ENCODE measurements around the gene PSMB2. TPM values are rescaled to one million over a fixed set of nuclear protein-coding genes. Genes with fewer than 3 reads are reported as not detected.

Gene PSMB2
- total RNA-seq, 2 experiments from 2014 or later: 76.4 to 78.1 TPM

DNA sequence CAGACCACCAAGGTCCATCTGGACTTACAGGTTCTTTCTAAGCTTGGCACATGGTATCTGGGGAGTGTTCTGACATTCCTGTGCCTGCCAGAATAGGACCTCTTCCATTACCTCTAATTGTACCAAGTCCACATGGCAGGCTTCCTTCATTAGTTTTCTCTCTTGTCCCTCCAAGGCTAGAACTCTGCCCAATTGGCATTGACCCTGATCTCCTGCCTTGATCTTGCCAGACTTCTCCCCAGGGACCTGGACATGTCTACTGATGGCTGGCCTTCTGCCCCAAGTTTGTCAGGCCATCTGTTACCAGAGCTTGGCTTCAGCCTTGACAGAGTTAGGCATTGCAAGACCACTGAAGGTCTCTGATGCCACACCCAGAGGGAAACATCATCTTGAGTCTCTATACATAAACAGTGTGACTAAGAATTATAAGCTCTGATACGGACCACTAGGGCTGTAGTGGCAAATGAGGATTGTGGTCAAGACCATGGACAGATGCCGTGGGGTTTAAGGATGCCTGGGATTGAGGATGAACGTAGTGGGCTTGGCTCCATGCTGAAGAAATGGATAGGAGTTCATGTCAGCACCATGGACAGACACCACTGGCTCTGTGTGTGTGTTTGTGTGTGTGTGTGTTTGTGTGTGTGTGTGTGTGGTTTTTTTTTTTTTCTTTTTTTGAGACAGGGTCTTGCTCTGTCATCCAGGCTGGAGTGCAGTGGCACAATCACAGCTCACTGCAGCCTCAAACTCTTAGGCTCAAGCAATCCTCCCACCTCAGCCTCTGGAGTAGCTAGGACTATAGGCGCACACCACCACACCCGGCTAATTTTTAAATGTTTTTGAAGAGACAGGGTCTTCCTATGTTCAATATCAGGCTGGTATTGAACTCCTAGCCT is 19.5 kb upstream of the PSMB2 start:
- CTCF ChIA-PET: no interaction called here
- no peak overlapping the region for H3K27ac Mint-ChIP-seq

GRCh38 chr1:35659589-35659988 is 18.3 kb upstream of the PSMB2 start:
- no peak for DNase-seq
- ChIA-PET POLR2A (no interaction called here), CTCF (no interaction called here)
- no peaks in the 10 kb centered on the region for H3K4me1 Mint-ChIP-seq
- peaks cover 12% of the 10 kb centered on the region for H3K27me3 Mint-ChIP-seq
- H3K27ac Mint-ChIP-seq: no peak overlapping the region
- no peaks in the 10 kb centered on the region for H3K9me3 Mint-ChIP-seq
- H3K4me3 Mint-ChIP-seq: no peak overlapping the region
- H3K36me3 Mint-ChIP-seq (ENCODE audit: low read depth): no peaks in the 10 kb centered on the region

More for the DNA sequence above, 19.5 kb upstream of the PSMB2 start:
- POLR2A ChIA-PET: no interaction called here
- Mint-ChIP-seq H3K4me3 (no peak overlapping the region), H3K27me3 (peaks cover 12% of the 10 kb centered on the region), H3K4me1 (no peaks in the 10 kb centered on the region), H3K36me3 (ENCODE audit: low read depth) (no peaks in the 10 kb centered on the region), H3K9me3 (no peaks in the 10 kb centered on the region)
- DNase-seq: no peak

GRCh38 chr1:35657851-35658250 is 16.5 kb upstream of the PSMB2 start:
- CTCF ChIA-PET: no interaction called here
- POLR2A ChIA-PET: no interaction called here
- no peak for DNase-seq
- no peak overlapping the region for H3K27ac Mint-ChIP-seq
- no peak overlapping the region for H3K4me3 Mint-ChIP-seq
- no peaks in the 10 kb centered on the region for H3K4me1 Mint-ChIP-seq
- no peaks in the 10 kb centered on the region for H3K36me3 Mint-ChIP-seq (ENCODE audit: low read depth)
- peaks cover 7% of the 10 kb centered on the region for H3K27me3 Mint-ChIP-seq
- no peaks in the 10 kb centered on the region for H3K9me3 Mint-ChIP-seq

DNA sequence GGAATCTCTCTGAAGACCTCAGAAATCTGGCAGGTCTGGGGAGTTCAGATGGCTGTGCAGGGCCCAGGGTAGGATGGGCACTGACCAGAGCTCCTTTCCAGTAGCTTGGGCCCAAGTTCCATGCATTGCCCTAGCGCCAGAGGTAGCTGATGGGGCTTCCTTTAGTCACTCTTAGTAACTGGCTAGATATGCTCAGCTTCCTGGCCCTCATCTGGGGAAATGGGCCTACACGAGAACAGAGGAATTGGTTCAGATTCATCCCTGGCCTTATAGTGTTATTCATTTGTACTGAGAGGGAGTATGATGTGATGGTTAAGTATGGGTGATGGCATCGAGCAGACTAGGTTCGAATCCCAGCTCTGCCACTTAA is 15.5 kb upstream of the PSMB2 start:
- Mint-ChIP-seq H3K36me3 (ENCODE audit: low read depth) (no peaks in the 10 kb centered on the region), H3K27ac (no peak overlapping the region), H3K9me3 (no peaks in the 10 kb centered on the region), H3K4me3 (no peak overlapping the region), H3K27me3 (peaks cover 12% of the 10 kb centered on the region), H3K4me1 (no peaks in the 10 kb centered on the region)
- no peak for DNase-seq
- ChIA-PET CTCF (no interaction called here), POLR2A (no interaction called here)

DNA sequence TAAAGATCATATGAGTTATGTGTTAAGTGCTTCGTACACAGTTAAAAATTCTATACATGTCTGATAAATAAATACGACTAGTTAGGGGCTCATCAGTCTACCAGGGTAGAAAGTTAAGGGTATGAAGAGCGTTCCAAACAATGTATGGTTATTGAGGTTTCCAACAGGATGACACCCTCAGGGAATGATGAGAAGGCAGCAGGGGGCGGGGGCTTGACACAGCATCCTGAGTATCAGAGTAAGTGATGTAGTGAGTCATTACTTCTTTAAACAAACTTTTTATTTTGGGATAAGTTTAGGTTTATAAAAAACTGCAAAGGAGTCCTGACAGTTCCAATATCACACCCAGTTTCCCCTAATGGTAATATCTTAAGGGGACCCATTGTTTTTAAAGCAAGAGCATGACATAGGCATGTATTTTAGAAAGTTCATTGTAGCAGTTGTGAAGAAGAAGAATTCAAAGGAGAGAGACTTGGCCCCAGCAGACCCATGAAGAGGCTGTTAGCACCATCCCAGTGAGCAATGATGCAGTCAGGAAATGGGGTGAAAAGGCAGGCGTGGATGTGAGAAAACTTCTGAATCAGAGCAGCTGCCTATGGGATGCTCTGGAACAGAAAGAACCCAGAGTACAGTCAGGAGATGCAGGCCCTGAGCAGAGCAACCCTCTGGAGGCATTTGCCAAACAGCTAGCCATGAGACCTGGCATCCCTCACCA is 15.0 kb upstream of the PSMB2 start:
- Mint-ChIP-seq H3K4me1 (no peaks in the 10 kb centered on the region), H3K9me3 (no peaks in the 10 kb centered on the region), H3K36me3 (ENCODE audit: low read depth) (no peaks in the 10 kb centered on the region), H3K27me3 (peaks cover 13% of the 10 kb centered on the region), H3K27ac (no peak overlapping the region), H3K4me3 (no peak overlapping the region)
- POLR2A ChIA-PET: no interaction called here
- DNase-seq: no peak
- CTCF ChIA-PET: no interaction called here

DNA sequence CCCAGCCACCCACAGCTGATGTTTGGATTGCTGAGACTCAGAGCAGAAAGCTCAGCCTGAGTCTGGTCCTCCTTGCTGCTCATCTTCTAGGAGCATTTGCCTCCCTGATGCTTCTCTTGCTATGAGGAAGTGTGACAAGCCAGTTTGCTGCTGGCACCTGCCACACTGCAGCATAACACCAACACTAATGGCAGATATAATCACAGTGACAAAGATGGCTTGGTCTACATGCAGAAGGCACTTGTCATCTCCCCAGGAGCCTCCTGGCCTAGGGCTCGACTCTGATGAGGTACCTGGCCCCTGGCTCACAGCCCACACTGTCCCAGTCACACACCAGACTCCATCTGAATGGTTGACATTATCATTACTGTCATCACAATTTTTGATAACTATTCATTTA is 13.9 kb upstream of the PSMB2 start:
- CTCF ChIA-PET: no interaction called here
- Mint-ChIP-seq H3K36me3 (ENCODE audit: low read depth) (no peaks in the 10 kb centered on the region), H3K27ac (no peak overlapping the region), H3K4me3 (no peak overlapping the region), H3K27me3 (peaks cover 18% of the 10 kb centered on the region), H3K9me3 (no peaks in the 10 kb centered on the region), H3K4me1 (no peaks in the 10 kb centered on the region)
- no peak for DNase-seq
- POLR2A ChIA-PET: no interaction called here

GRCh38 chr1:35650416-35650815 is 9.1 kb upstream of the PSMB2 start:
- no peak overlapping the region for H3K27ac Mint-ChIP-seq
- no peaks in the 10 kb centered on the region for H3K36me3 Mint-ChIP-seq (ENCODE audit: low read depth)
- H3K27me3 Mint-ChIP-seq: peaks cover 45% of the 10 kb centered on the region
- no peaks in the 10 kb centered on the region for H3K4me1 Mint-ChIP-seq
- POLR2A ChIA-PET: no interaction called here
- CTCF ChIA-PET: interaction anchor here (1.4 kb wide), 1 partner anchor 77 kb away, joined by 3 read pairs; no protein-coding TSS in a partner anchor
- no peak overlapping the region for H3K4me3 Mint-ChIP-seq
- DNase-seq: no peak
- no peaks in the 10 kb centered on the region for H3K9me3 Mint-ChIP-seq

DNA sequence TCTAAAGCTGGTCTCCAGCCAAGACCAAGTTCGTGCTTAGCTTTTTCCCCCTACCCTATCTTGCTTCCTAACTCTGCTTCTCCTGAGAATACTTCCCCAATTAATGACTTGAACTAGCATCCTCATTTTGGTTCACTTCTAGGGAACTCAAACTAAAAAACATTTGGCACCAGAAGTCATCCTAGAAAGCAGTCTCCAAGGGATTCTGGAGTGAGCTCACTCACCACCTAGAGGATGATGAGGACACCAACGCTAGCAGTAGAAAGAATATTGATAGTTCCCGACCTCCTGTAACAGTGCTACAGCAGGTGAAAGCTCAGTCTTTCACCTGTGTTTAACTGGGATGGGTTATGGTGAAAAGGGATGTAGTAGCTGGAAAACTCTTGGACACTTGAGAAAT is 4.7 kb upstream of the PSMB2 start:
- CTCF ChIA-PET: interaction anchor here (0.7 to 4.5 kb wide), 4 partner anchors 70 to 855 kb away, joined by 3 to 20 read pairs (median 4); no protein-coding TSS in a partner anchor
- DNase-seq: no peak
- Mint-ChIP-seq H3K27ac (no peak overlapping the region), H3K36me3 (ENCODE audit: low read depth) (peaks cover 6% of the 10 kb centered on the region), H3K9me3 (no peaks in the 10 kb centered on the region), H3K4me1 (peaks cover 11% of the 10 kb centered on the region), H3K27me3 (peaks cover 52% of the 10 kb centered on the region), H3K4me3 (no peak overlapping the region)
- POLR2A ChIA-PET: interaction anchor here (1.2 to 1.3 kb wide), 2 partner anchors 18 to 68 kb away, joined by 3 read pairs; no protein-coding TSS in a partner anchor

DNA sequence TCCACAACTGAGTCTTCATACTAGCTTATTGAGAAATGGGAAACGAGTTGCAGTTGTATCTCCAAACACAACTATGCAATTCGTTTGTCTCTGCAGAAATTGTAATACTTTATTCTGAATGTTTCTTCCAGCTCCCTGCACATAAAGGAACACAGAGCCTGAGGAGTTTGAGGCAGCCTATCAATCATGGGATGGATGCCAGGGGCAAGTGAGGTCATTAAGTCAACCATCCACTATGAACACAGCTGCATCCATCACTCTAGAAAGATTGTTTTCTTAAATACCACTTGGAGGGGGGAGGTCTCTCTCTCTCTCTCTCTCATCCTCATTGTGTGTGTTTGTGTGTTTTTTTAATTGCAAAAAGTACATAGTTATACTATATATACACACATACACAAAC is 2.9 kb upstream of the PSMB2 start:
- Mint-ChIP-seq H3K27ac (no peak overlapping the region), H3K36me3 (ENCODE audit: low read depth) (peaks cover 14% of the 10 kb centered on the region), H3K27me3 (peaks cover 39% of the 10 kb centered on the region), H3K9me3 (no peaks in the 10 kb centered on the region), H3K4me3 (no peak overlapping the region), H3K4me1 (peaks cover 21% of the 10 kb centered on the region)
- CTCF ChIA-PET: interaction anchor here (1.0 to 4.5 kb wide), 4 partner anchors 44 to 82 kb away, joined by 3 to 20 read pairs (median 4); no protein-coding TSS in a partner anchor
- POLR2A ChIA-PET: no interaction called here
- no peak for DNase-seq

GRCh38 chr1:35642471-35642955 is 1.2 kb upstream of the PSMB2 start:
- CTCF ChIA-PET: interaction anchor here (0.6 to 0.7 kb wide), 2 partner anchors 30 to 79 kb away, joined by 3 to 4 read pairs; no protein-coding TSS in a partner anchor
- peak; percentile 18 for DNase-seq
- peaks cover 33% of the 10 kb centered on the region for H3K4me1 Mint-ChIP-seq

DNA sequence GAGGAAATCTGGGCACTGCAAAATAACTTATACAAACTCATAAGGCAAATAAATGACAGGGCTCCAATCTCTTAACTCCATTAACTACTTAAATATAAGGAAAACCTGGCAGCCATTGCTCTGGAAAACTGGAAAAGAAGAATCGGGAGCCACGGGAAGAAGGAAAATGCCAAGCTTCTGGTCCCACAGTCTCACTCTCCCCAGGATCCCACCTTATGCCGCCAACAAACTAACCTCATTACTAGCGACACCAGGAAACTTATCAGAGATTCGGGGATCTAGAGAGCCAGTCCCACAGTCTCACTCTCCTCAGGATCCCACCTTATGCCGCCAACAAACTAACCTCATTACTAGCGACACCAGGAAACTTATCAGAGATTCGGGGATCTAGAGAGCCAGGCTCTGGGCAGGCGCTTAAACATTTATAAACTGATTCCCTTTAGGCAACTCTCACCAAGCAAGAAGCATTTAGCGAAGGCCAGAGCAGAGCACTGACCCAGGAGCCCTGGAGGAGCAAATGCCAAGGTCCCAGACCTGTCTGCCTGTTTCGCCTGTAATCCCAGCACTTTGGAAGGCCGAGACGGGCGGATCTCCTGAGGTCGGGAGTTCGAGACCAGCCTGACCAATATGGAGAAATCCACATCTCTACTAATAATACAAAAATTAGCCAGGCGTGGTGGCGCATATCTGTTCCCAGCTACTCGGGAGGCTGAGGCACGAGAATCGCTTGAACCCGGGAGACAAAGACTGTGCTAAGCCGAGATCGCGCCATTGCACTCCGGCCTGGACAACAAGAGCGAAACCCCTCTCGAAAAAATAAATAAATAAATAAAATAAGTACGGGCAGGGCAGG is 720 bp downstream of the PSMB2 start:
- H3K4me1 Mint-ChIP-seq: peaks cover 42% of the 10 kb centered on the region
- ChIA-PET CTCF (interaction anchor here (1.0 to 1.2 kb wide), 2 partner anchors 75 kb away, joined by 3 read pairs; no protein-coding TSS in a partner anchor), POLR2A (interaction anchor here (1.0 to 2.3 kb wide), 3 partner anchors 12 to 129 kb away, joined by 3 to 6 read pairs (median 5); partner anchors contain the start of gene CLSPN)
- peaks cover 30% of the 10 kb centered on the region for H3K36me3 Mint-ChIP-seq (ENCODE audit: low read depth)
- DNase-seq: no peak
- no peaks in the 10 kb centered on the region for H3K9me3 Mint-ChIP-seq
- peak overlapping the region; percentile 99 for H3K27ac Mint-ChIP-seq
- H3K27me3 Mint-ChIP-seq: peaks cover 17% of the 10 kb centered on the region
- peak overlapping the region; percentile 100 for H3K4me3 Mint-ChIP-seq

More at GRCh38 chr1:35642471-35642955, 1.2 kb upstream of the PSMB2 start:
- POLR2A ChIA-PET: interaction anchor here (0.7 to 1.3 kb wide), 6 partner anchors 15 to 286 kb away, joined by 3 to 8 read pairs (median 3); partner anchors contain the start of gene CLSPN
- H3K27ac Mint-ChIP-seq: peak overlapping the region; percentile 99
- H3K9me3 Mint-ChIP-seq: no peaks in the 10 kb centered on the region
- peaks cover 30% of the 10 kb centered on the region for H3K27me3 Mint-ChIP-seq
- peaks cover 21% of the 10 kb centered on the region for H3K36me3 Mint-ChIP-seq (ENCODE audit: low read depth)
- peak overlapping the region; percentile 100 for H3K4me3 Mint-ChIP-seq

DNA sequence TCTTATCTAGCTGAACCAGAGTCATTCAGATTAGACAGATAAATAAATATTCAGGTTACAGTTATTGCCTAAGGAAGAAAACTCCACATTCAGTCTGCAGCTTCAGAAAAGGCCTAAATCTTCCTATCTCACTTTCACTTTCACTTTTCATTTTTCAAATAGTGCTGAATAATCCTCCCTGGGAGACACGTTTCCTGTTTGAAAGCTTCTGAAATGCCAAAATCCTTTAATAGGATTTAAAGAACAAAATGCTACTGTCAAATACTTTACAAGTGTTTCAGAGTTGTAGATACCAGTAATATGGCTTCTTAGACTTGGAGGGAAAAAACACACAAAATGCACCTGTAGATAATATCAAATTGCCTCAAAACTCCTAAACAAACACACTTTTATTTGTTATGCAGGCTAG is 3.9 kb downstream of the PSMB2 start:
- H3K4me3 Mint-ChIP-seq: peak overlapping the region; percentile 87
- H3K9me3 Mint-ChIP-seq: no peaks in the 10 kb centered on the region
- H3K36me3 Mint-ChIP-seq (ENCODE audit: low read depth): peaks cover 49% of the 10 kb centered on the region
- ChIA-PET POLR2A (interaction anchor here (0.8 to 2.2 kb wide), 9 partner anchors 9 to 444 kb away, joined by 3 to 9 read pairs (median 4); partner anchors contain the start of genes KIAA0319L, NCDN, SFPQ and TFAP2E), CTCF (interaction anchor here (0.8 to 2.1 kb wide), 3 partner anchors 69 to 80 kb away, joined by 3 to 7 read pairs (median 7); no protein-coding TSS in a partner anchor)
- H3K27me3 Mint-ChIP-seq: no peaks in the 10 kb centered on the region
- peak overlapping the region; percentile 90 for H3K27ac Mint-ChIP-seq
- peaks cover 40% of the 10 kb centered on the region for H3K4me1 Mint-ChIP-seq
- no peak for DNase-seq
